Suprapubic skin (tissue), 3 donors: ENCODE data around the gene DEXI.

ENCODE experiments used
- POLR2A ChIP-seq, 2 donors: fragments of 450-650 bp; IDR thresholded peaks; one replicate each; pipeline ENCODE4 v1.6.1; 2017; ENCODE audit warnings: antibody characterized with exemption in 2 of 2, mild to moderate bottlenecking in 2 of 2, moderate library complexity in 2 of 2
- TF ChIP-seq, protein P1 (sequence below), 2 donors: fragments of 200-600 bp in 1 of 2; fragments of 450-650 bp in 1 of 2; sonication (generic) in 1 of 2; IDR thresholded peaks; one replicate each; pipeline ENCODE4 v1.5.1; 2016 to 2019; ENCODE audit warnings: antibody characterized with exemption in 2 of 2, mild to moderate bottlenecking in 1 of 2, moderate library complexity in 1 of 2

DNA sequence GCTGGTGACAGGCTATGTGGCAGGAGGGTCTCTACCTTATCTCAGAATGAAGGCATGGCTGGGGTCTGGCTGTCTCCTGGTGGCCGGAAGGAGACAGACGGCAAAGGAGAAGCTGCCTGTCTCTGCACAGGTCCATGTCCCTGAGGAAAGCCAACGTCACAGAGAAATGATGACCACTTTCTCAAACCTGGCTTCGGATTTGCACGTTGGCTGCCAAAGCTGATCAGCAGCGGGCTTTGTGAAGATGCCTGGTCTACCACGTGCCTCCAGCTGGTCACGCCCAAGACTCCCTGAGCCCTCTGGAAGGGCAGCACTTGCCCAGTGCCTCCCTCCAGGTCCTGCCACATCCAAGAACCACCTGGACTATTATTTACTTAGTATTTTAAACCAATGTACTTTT is 8.4 kb downstream of the DEXI start:
- TF ChIP-seq, protein P1, sequence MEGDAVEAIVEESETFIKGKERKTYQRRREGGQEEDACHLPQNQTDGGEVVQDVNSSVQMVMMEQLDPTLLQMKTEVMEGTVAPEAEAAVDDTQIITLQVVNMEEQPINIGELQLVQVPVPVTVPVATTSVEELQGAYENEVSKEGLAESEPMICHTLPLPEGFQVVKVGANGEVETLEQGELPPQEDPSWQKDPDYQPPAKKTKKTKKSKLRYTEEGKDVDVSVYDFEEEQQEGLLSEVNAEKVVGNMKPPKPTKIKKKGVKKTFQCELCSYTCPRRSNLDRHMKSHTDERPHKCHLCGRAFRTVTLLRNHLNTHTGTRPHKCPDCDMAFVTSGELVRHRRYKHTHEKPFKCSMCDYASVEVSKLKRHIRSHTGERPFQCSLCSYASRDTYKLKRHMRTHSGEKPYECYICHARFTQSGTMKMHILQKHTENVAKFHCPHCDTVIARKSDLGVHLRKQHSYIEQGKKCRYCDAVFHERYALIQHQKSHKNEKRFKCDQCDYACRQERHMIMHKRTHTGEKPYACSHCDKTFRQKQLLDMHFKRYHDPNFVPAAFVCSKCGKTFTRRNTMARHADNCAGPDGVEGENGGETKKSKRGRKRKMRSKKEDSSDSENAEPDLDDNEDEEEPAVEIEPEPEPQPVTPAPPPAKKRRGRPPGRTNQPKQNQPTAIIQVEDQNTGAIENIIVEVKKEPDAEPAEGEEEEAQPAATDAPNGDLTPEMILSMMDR (IDR thresholded peaks at IDR 0.05): no peak
- TF ChIP-seq POLR2A (IDR thresholded peaks at IDR 0.05): no peak
